Central memory CD4-positive, alpha-beta T cell (primary cell): ENCODE measurements around the gene CDK11B.

Experiments
- DNase-seq: peaks from one replicate; pipeline ENCODE4 v3.0.0; 2022

The CDK11B gene

DNA sequence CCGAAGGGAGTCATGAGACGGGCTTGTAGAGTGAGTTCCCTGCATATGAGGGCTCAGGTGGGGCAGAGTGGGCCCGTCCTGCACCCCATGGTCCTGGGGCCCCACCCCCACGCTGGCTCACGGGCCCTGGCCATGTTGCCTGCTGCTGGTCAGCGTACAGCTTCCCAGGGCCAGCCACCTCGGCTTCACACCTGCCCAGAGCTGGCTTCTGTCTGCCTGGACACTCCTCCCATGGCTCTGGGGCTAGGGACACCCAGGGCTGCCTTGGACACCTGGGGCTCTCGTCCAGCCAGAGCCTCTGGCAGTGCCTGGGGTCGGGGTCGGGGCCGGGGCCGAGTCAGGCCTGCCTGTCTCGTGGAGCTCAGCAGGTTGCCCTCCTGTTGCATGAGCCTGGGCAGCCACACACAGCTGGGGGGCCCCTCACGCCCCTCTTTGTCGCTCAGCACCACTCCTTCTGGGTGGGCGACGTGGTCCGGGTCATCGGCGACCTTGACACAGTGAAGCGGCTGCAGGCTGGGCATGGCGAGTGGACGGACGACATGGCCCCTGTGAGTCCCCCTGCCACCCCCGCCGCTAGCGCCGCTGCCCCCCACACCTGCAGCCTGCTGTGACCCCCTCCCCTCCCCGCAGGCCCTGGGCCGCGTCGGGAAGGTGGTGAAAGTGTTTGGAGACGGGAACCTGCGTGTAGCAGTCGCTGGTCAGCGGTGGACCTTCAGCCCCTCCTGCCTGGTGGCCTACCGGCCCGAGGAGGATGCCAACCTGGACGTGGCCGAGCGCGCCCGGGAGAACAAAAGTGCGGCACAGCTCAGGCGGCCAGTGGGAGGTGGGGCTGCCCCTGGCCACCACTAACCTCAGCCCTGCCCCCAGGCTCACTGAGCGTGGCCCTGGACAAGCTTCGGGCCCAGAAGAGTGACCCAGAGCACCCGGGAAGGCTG is 32.3 kb downstream of the CDK11B start:
- no peak for DNase-seq

DNA sequence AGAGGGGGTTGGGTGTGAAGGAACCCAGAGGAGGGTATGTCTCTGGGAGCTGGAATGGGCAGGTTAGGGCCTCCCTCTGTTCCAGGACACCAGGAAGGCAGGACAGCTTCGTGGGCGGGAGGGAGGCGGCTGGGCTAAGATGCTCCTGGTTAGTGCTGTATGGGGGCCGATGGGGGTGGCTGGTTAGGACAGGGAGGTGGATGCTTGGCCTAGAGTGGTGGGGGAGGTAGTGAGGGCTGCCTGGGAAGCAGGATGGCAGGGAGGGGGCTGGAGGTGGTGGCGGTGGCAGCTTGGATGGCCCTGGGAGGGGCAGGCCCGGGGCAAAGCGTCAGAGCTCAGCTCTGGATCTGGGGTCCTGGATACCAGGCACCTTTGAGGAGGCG is 33.0 kb downstream of the CDK11B start:
- DNase-seq: no peak

DNA sequence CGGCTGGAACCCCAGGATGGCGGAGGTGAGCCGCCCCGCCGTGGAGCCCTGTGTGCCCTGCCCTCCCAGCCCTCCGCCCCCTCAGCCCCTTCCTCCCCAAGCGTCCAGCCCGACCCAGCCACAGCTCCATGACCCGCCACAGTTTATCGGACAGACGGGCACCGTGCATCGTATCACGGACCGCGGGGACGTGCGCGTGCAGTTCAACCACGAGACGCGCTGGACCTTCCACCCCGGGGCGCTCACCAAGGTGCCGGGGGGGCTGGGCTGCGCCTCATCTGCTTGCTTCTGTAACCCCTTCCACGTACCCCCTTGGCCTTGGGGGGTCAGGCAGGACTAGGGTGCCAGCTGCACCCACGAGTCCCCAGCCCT is 33.4 kb downstream of the CDK11B start:
- DNase-seq: no peak

GRCh38 chr1:1624443-1625403 is 34.1 kb downstream of the CDK11B start:
- DNase-seq: no peak

DNA sequence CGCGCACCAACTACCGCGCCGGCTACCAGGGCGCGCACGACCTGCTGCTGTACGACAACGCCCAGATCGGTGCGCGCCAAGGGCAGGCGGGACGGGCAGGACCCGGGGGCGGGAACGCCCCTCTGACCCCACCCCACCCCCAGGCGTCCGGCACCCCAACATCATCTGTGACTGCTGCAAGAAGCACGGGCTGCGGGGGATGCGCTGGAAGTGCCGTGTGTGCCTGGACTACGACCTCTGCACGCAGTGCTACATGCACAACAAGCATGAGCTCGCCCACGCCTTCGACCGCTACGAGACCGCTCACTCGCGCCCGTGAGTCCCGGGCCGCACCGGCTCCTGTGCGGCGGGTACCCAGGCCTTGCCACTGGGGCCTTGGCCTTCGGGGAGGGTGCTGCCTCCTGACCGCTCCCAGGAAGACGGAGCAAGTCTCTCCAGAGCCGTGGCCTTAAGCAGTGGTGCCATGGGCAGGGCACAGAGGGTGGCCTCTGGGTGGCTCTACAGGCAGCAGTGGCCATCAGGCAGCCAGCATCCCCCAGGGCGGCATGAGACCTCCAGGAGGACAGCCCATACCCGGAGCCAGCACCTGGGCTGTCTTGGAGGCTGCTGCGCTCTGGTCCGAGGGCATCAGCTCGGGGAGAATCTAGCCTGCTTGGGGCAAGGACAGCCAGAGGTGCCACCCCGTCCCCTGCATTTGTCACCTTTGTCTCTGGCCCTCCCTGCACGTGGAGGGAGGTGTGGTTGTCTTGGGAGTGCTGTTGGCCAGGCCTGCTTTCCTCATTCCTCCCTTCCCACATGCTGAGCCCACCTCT is 35.0 kb downstream of the CDK11B start:
- no peak for DNase-seq

- DNase-seq: no peak
Measured at GRCh38 chr1:1623181-1623630, 35.6 kb downstream of the CDK11B start.

GRCh38 chr1:1622788-1623094 is 36.1 kb downstream of the CDK11B start:
- DNase-seq: no peak

- no peak for DNase-seq
Measured at GRCh38 chr1:1622010-1622787, 36.6 kb downstream of the CDK11B start.

- DNase-seq: no peak
Measured at GRCh38 chr1:1621173-1622009, 37.4 kb downstream of the CDK11B start.

GRCh38 chr1:1620433-1621139 is 38.2 kb downstream of the CDK11B start:
- no peak for DNase-seq

GRCh38 chr1:1619917-1620361 is 38.9 kb downstream of the CDK11B start:
- DNase-seq: no peak

- DNase-seq: no peak
Measured at GRCh38 chr1:1618396-1619068, 40.3 kb downstream of the CDK11B start.

DNA sequence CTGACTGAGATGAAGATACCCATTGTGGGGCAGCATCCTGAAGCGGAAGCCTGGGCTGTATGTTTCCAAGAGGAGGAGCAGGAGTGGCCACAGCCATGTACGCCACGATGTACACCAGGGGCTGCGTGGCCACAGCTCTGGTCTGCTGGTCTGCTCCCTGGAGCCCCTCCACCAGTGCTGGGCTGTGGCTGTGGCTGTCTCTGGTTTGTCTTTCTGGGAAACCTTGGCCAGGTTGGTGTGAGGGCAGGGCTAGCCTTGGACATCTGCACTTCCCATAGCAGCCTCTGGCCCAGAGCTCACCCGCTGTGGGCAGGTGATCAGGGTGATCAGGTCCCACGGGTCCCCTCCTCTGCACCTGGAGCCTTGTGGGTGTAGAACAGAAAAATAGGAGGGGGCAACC is 40.9 kb downstream of the CDK11B start:
- DNase-seq: no peak

GRCh38 chr1:1617516-1617915 is 41.3 kb downstream of the CDK11B start:
- no peak for DNase-seq

DNA sequence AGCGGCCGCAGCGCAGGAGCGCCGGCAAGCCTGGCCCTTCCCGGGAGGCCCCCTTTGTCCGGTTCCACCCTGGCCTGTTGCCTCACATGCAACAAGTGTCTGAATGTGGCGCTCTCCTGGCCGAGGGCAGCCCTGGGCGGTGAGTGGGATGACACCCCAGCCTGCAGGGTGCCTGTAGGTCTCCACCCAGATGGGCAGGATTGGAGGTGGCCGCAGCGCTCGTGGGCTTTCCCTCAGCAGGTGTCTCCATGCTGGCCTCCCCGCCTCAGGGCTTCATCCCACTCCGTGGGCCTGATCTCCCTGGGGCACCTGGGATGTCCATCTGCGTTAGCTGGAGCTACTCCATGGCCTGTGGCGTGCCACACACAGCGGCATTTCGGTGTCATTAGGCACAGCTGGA is 42.0 kb downstream of the CDK11B start:
- DNase-seq: no peak

DNA sequence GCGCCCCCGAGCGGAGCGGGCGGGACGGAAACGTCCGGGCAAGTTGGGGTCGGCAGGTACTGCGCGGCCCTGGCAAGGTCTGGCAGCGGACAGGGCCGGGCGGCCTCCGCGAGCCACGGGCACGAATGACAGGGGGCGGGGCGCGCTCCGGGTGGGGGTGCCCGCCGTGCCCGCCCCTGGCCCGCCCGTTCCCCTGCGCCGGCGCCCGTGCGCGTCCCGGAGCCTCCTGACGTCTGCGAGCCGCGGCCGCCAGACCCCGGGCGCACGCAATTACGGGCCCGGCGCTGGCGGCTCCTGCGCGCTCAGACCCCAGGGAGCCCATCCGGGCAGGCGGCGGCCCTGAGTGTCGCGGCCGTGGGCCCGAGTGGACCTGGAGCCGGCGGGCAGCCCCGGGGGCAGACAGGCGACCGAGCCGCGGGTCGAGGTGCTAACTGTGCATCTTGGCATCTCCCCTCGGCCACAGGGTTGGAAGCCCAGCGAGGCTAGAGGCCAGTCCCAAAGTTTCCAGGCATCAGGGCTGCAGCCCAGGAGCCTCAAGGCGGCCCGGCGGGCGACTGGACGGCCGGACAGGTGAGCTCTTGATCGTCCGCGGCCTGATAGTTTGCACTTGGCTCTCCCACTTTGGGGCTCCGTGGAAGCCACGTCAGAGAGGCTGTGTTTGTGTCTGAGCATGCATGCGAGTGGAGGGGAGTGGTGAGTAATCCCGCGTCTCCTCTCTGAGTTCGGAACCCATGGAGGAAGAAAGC is 42.6 kb downstream of the CDK11B start:
- DNase-seq: peak; percentile 50

DNA sequence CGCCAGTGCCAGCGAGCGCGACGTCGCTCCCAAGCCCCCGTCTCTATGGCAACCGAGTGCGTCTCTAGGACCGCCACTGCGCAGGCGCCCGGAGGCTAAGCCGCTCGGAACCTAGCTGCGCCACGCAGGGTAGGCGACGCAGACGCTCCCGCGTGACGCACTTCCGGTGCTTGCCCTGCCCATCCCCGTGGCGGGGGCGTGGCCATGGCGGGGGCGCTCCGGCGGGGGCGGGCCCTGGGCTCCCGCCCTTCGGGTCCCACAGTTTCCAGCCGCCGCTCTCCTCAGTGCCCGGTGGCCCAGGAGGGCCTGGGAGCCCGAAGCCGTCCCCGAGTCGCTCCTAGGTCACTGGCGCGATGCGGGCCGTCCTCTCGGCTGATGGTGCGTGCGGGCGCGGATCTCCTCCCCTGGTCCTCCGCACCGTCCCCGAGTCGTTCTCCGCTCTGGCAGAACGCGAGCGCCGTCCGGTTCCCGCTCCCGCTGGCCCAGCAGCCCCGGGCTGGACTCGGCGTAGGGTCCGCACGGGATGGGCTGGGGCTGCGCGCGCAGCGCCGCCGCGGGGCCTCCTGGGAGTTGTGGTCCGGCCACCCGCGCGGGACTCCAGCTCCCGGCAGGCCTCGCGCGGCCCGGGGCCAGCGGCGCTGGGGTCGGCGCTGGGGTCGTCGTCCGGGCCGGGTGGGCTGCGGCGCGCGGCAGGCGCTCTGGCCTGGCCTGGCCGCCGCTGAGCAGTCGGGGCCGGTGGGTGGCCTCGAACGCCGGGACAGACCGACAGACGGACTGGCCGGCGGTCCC is 43.4 kb downstream of the CDK11B start, which contains the start of gene MIB2:
Gene MIB2 (plus strand): TSS at position 245 of the 789 bp plus-strand sequence. CDS start 7,953 bp downstream, outside the sequence.
- DNase-seq: peak; percentile 99

DNA sequence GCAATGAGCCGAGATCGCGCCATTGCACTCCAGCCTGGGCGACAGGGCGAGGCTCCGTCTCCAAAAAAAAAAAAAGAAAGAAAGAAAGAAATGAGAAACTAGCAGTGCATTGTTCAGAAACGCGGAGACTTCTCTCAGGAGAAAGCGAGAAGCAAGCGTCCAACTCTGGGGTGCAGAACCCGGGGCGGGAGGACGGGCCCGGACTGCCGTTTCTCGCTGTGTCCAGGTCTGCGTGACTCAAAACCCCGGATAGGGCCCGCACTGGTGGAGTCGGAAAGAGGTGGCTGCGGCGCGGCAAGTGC is 43.9 kb downstream of the CDK11B start:
- no peak for DNase-seq
